ENCODE data around the gene D2HGDH.

The D2HGDH gene

DNA sequence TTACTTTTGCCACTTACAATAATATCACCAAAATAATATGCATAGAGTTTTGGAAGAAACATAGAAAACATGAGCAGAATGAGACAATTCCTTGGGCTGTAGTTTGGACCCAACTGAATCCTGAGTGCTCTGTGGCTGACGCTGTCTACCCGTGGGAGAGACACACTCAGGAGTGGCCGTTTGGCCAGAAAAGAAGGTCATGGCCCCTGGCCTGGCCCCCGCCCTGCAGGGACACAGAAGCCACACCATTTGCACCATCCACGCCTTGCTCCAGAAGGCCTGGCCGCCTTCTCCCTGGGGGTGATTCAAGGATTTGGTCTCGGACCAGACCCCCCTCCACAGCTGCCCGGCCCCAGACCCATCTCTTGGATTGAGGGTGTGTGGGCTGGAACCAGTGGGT is 6.4 kb upstream of the D2HGDH start:
- Histone ChIP-seq H3K4me1 (ENCODE audit: control insufficient read depth, low read length) (no peaks in the 10 kb centered on the region), H3K9me3 (ENCODE audit: control insufficient read depth, insufficient read depth, low read length) (peaks cover 3% of the 10 kb centered on the region; the same call in 1 of the 2 replicates), H3K27ac (ENCODE audit: low read depth, low read length) (no peak overlapping the region), H3K9me2 (replicated peaks; ENCODE audit: control insufficient read depth, low read length) (no peaks in the 10 kb centered on the region), H3K36me3 (ENCODE audit: control insufficient read depth, low read length) (peaks cover 23% of the 10 kb centered on the region), H3F3A (ENCODE audit: control insufficient read depth, insufficient read depth) (no peaks in the 10 kb centered on the region; the same call in 1 of the 2 replicates), H3K4me2 (ENCODE audit: low read length) (no peak overlapping the region), H4K20me1 (ENCODE audit: control insufficient read depth, insufficient read depth, low read depth, low read length) (no peaks in the 10 kb centered on the region), H3K4me3 (ENCODE audit: low read length) (no peak overlapping the region), H3K27me3 (ENCODE audit: control insufficient read depth, low read length) (no peaks in the 10 kb centered on the region), H3K79me2 (ENCODE audit: control insufficient read depth, low read length) (no peaks in the 10 kb centered on the region)
- TF ChIP-seq CTCF (IDR thresholded peaks at IDR 0.05; ENCODE audit: low read depth, low read length, poor library complexity, severe bottlenecking) (no peak), EZH2phosphoT487 (IDR thresholded peaks at IDR 0.05; ENCODE audit: borderline replicate concordance, low read length) (no peak)

GRCh38 chr2:241728627-241729026 is 5.8 kb upstream of the D2HGDH start:
- Histone ChIP-seq H3K4me2 (ENCODE audit: low read length) (no peak overlapping the region), H3F3A (ENCODE audit: control insufficient read depth, insufficient read depth) (no peaks in the 10 kb centered on the region; the same call in 1 of the 2 replicates), H3K4me3 (ENCODE audit: low read length) (no peak overlapping the region), H3K9me2 (replicated peaks; ENCODE audit: control insufficient read depth, low read length) (no peaks in the 10 kb centered on the region), H3K9me3 (ENCODE audit: control insufficient read depth, insufficient read depth, low read length) (no peaks in the 10 kb centered on the region), H4K20me1 (ENCODE audit: control insufficient read depth, insufficient read depth, low read depth, low read length) (no peaks in the 10 kb centered on the region), H3K27ac (ENCODE audit: low read depth, low read length) (no peak overlapping the region), H3K27me3 (ENCODE audit: control insufficient read depth, low read length) (no peaks in the 10 kb centered on the region), H3K4me1 (ENCODE audit: control insufficient read depth, low read length) (no peaks in the 10 kb centered on the region; the same call in 1 of the 2 replicates), H3K79me2 (ENCODE audit: control insufficient read depth, low read length) (no peaks in the 10 kb centered on the region), H3K36me3 (ENCODE audit: control insufficient read depth, low read length) (peaks cover 17% of the 10 kb centered on the region)
- TF ChIP-seq CTCF (IDR thresholded peaks at IDR 0.05; ENCODE audit: low read depth, low read length, poor library complexity, severe bottlenecking) (no peak), EZH2phosphoT487 (IDR thresholded peaks at IDR 0.05; ENCODE audit: borderline replicate concordance, low read length) (no peak)

DNA sequence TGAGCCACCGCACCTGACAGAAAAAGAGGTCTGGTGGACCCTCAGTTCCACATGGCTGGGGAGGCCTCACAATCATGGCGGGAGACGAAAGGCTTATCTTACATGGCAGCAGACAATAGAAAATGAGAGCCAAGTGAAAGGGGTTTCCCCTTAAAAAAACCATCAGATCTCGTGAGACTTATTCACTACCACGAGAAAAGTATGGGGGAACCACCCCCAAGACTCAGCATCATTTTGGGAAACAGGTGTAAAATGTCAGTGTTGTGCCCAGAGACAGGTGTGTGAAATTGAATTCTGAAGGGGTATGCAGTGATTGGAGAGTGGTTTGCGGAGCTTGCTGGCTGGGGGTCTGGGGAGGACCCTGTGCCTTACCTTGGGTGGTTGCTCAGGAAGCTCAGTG is 4.6 kb upstream of the D2HGDH start:
- peaks cover 4% of the 10 kb centered on the region for H3K79me2 ChIP-seq (ENCODE audit: control insufficient read depth, low read length)
- H3F3A ChIP-seq (ENCODE audit: control insufficient read depth, insufficient read depth): no peaks in the 10 kb centered on the region; the same call in 1 of the 2 replicates
- no peaks in the 10 kb centered on the region for H4K20me1 ChIP-seq (ENCODE audit: control insufficient read depth, insufficient read depth, low read depth, low read length)
- H3K27ac ChIP-seq (ENCODE audit: low read depth, low read length): no peak overlapping the region
- TF ChIP-seq CTCF (IDR thresholded peaks at IDR 0.05; ENCODE audit: low read depth, low read length, poor library complexity, severe bottlenecking): no peak
- TF ChIP-seq EZH2phosphoT487 (IDR thresholded peaks at IDR 0.05; ENCODE audit: borderline replicate concordance, low read length): no peak
- H3K4me1 ChIP-seq (ENCODE audit: control insufficient read depth, low read length): peaks cover 6% of the 10 kb centered on the region
- H3K4me2 ChIP-seq (ENCODE audit: low read length): no peak overlapping the region
- no peaks in the 10 kb centered on the region for H3K27me3 ChIP-seq (ENCODE audit: control insufficient read depth, low read length)
- H3K9me3 ChIP-seq (ENCODE audit: control insufficient read depth, insufficient read depth, low read length): no peaks in the 10 kb centered on the region
- H3K36me3 ChIP-seq (ENCODE audit: control insufficient read depth, low read length): peaks cover 10% of the 10 kb centered on the region
- no peak overlapping the region for H3K4me3 ChIP-seq (ENCODE audit: low read length)
- no peaks in the 10 kb centered on the region for H3K9me2 ChIP-seq (replicated peaks; ENCODE audit: control insufficient read depth, low read length)

Data from DOHH2 (cell line).